Measurements from ENCODE around the gene CD9. TPM values are rescaled to one million over a fixed set of nuclear protein-coding genes. Genes with fewer than 3 reads are reported as not detected.

Gene CD9
- total and polyA plus RNA-seq, 12 donors: 14.9 to 461 (median 276) TPM

DNA sequence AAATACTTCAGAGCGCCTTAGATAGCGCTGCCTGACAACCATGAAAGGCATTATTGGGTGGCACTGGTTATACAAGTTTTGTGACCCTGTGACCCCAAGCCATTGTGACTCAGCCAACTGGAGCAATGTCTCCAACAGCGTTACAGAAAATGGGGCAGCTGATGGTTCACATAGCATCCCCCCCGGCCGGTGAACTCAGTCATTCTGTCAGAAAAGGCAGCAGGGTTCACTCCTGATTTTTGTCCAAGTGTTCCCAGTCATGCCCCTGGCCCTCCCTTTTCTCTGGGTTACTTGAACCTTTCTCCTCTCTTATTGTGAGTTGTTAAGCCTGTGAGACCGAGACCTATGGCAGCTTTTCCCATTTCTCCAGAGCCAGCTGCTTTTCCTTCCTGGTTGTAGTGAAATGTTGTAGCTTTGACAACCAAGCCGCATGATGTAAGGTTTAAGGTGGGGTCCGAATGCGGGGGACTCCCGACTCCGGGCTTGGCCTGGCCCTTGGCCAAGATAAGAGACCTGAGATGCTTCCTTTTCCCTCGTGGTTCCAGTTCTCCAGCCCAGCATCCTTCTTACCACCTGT, 22.0 kb downstream of the CD9 start:
- Histone ChIP-seq H3K9me3 (replicated peaks in 1 of 3) (no peaks in the 10 kb centered on the region), H3K36me3 (replicated peaks in 1 of 2) (peaks cover 0 to 10% of the 10 kb centered on the region in 2 donors), H3K4me3 (no peak overlapping the region), H3K4me1 (replicated peaks in 1 of 2) (peaks cover 47 to 85% of the 10 kb centered on the region in 2 donors), H3K27ac (peak overlapping the region in 3 of 5 donors; percentile 23 to 65 (median 27)), H3K27me3 (no peaks in the 10 kb centered on the region)
- peak in 6 of 7 donors; percentile 59 to 79 (median 66) for DNase-seq
- TF ChIP-seq POLR2A (IDR thresholded peaks at IDR 0.05): no peak
- TF ChIP-seq, protein P1, sequence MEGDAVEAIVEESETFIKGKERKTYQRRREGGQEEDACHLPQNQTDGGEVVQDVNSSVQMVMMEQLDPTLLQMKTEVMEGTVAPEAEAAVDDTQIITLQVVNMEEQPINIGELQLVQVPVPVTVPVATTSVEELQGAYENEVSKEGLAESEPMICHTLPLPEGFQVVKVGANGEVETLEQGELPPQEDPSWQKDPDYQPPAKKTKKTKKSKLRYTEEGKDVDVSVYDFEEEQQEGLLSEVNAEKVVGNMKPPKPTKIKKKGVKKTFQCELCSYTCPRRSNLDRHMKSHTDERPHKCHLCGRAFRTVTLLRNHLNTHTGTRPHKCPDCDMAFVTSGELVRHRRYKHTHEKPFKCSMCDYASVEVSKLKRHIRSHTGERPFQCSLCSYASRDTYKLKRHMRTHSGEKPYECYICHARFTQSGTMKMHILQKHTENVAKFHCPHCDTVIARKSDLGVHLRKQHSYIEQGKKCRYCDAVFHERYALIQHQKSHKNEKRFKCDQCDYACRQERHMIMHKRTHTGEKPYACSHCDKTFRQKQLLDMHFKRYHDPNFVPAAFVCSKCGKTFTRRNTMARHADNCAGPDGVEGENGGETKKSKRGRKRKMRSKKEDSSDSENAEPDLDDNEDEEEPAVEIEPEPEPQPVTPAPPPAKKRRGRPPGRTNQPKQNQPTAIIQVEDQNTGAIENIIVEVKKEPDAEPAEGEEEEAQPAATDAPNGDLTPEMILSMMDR (IDR thresholded peaks at IDR 0.05): no peak
- WGBS, 4 donors: 53 to 71% (median 61%) methylated on average over 11 to 12 of the region's 12 CpGs
- intact Hi-C loops (cut with DNase I): no loop called here

DNA sequence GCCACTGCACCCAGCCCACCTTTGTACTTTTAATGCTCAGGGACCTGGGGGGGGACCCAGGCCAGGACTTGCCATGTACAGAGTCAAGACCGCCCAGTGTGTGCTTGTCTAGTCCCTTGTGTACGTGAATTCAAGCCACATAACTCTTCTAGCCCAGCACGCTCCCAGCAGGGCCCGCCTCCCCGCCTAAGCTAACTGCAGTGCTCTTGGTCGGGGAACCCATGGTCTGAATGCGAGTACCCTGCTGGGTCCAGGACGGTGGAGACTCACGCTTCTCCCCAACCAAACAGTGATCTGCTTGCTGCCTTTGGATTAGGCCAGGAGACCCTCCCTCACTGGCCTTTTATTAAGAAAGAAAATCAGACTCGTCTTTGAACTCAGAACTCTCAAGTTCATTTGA, 23.3 kb downstream of the CD9 start:
- H3K27ac ChIP-seq: peak overlapping the region in 2 of 5 donors; percentile 90 to 95
- TF ChIP-seq, protein P1 (IDR thresholded peaks at IDR 0.05): no peak
- no peak for TF ChIP-seq POLR2A (IDR thresholded peaks at IDR 0.05)
- no peaks in the 10 kb centered on the region for H3K9me3 ChIP-seq (replicated peaks in 1 of 3)
- DNase-seq: no peak
- 95 to 96% (median 96%) methylated on average over 8 to 10 of the region's 10 CpGs for WGBS, 4 donors
- H3K4me1 ChIP-seq (replicated peaks in 1 of 2): peaks cover 54 to 86% of the 10 kb centered on the region in 2 donors
- intact Hi-C loops (cut with DNase I): no loop called here
- no peak overlapping the region for H3K4me3 ChIP-seq
- no peaks in the 10 kb centered on the region for H3K27me3 ChIP-seq
- H3K36me3 ChIP-seq (replicated peaks in 1 of 2): peaks cover 0 to 21% of the 10 kb centered on the region in 2 donors

DNA sequence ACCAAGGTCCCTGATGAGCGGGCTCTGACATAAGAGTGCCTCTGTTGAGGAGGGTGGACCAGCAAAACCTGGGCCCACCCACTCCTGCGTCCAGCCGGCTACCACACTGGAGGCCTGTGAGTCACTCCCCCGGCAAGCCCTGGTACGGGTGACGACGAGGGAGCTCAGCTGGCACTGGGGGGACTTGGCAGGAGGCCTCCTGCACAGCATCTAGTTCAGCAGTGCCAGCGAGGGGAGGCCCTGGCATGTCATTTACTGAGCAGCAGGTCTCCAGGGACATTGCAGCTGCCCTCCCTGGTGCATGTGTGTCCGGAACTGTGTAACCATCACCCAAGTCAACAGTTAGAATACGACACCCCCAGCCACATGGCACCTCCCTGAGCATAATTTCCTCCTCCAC, 24.4 kb downstream of the CD9 start:
- WGBS, 4 donors: 52 to 100% (median 63%) methylated on average over 3 to 10 of the region's 10 CpGs
- peaks cover 64 to 91% of the 10 kb centered on the region in 2 donors for H3K4me1 ChIP-seq (replicated peaks in 1 of 2)
- H3K27me3 ChIP-seq: no peaks in the 10 kb centered on the region
- H3K9me3 ChIP-seq (replicated peaks in 1 of 3): no peaks in the 10 kb centered on the region
- H3K4me3 ChIP-seq: no peak overlapping the region
- TF ChIP-seq, protein P1 (IDR thresholded peaks at IDR 0.05): no peak
- peak in 1 of 2 donors; percentile 34 for TF ChIP-seq POLR2A (IDR thresholded peaks at IDR 0.05)
- intact Hi-C loops (cut with DNase I): no loop called here
- H3K36me3 ChIP-seq (replicated peaks in 1 of 2): peaks cover 0 to 21% of the 10 kb centered on the region in 2 donors
- peak; percentile 68 to 94 (median 86) for DNase-seq
- peak overlapping the region in 4 of 5 donors; percentile 40 to 95 (median 68) for H3K27ac ChIP-seq

DNA sequence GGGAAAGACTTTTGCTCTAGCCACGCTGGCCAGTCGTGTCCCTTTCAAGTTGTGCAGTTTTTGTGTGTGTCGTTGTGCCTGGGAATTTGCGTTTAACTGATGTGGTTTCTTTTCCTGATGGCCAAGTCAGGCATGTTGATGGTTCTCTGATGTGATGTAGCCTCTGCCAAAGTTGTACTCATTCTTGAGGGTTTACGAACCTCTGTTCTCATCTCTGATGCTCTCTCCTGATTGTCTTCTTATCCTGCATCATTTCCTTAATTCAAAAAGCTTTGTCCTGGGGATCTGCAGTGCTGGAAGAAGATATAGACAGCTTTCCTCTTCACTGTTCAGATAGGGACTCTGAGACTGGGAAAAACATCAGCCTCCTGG, 25.4 kb downstream of the CD9 start:
- H3K4me1 ChIP-seq (replicated peaks in 1 of 2): peaks cover 68 to 91% of the 10 kb centered on the region in 2 donors
- no peak for TF ChIP-seq POLR2A (IDR thresholded peaks at IDR 0.05)
- TF ChIP-seq, protein P1 (IDR thresholded peaks at IDR 0.05): no peak
- WGBS, 4 donors: 76 to 87% (median 81%) methylated on average over 5 of the region's 5 CpGs
- no peaks in the 10 kb centered on the region for H3K27me3 ChIP-seq
- H3K36me3 ChIP-seq (replicated peaks in 1 of 2): peaks cover 0 to 21% of the 10 kb centered on the region in 2 donors
- H3K27ac ChIP-seq: peak overlapping the region; percentile 25 to 95 (median 85)
- no peak overlapping the region for H3K4me3 ChIP-seq
- intact Hi-C loops (cut with DNase I): no loop called here
- DNase-seq: no peak
- no peaks in the 10 kb centered on the region for H3K9me3 ChIP-seq (replicated peaks in 1 of 3)
